Measurements from ENCODE around the gene RAC2. TPM values are rescaled to one million over a fixed set of nuclear protein-coding genes. Genes with fewer than 3 reads are reported as not detected.

The RAC2 gene
- total RNA-seq, 4 donors from 2014 or later: 17.3 to 27.1 (median 19.6) TPM

GRCh38 chr22:37267135-37267587 lies 23.1 kb upstream of the RAC2 start:
- WGBS, 2 donors: 16% methylated on average over 7 to 10 of the region's 22 CpGs
- no peaks in the 10 kb centered on the region for H3K36me3 ChIP-seq
- H3K4me1 ChIP-seq: peaks cover 7 to 11% (median 8%) of the 10 kb centered on the region in 3 donors
- peaks cover 0 to 14% (median 10%) of the 10 kb centered on the region in 3 donors for H3K9me3 ChIP-seq
- peak; percentile 35 to 70 (median 56) for TF ChIP-seq CTCF (IDR thresholded peaks at IDR 0.05)
- no peak for TF ChIP-seq POLR2A (IDR thresholded peaks at IDR 0.05)
- peaks cover 0 to 80% (median 0%) of the 10 kb centered on the region in 4 donors for H3K27me3 ChIP-seq
- intact Hi-C loops (cut with DNase I): no loop called here
- H3K4me3 ChIP-seq: peak overlapping the region in 3 of 4 donors; percentile 29 to 60 (median 33)
- DNase-seq: no peak
- H3K27ac ChIP-seq: peak overlapping the region in 3 of 4 donors; percentile 4 to 50 (median 49)

DNA sequence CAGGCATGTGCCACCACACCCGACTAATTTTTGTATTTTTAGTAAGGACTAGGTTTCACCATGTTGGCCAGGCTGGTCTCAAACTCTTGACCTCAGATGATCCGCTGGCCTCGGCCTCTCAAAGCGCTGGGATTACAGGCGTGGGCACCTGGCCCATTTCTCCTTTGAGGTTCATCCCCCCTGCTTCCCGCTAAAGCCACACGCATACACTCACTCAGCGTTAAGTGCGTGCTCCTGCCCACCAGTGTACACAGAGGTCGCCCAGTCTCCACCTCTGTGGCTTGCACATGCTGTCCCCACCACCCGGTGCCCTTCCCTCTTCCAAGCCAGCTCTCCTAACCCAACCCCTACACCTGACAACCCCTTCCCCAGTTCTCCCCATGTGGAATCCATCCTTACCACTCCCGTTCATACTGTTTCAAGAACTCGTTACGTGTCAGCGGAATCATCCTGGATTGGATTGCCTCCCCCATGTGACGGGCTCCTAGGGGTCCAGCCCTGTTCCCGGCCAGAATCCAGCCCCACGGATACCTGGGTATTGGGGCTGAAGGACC lies 22.6 kb upstream of the RAC2 start:
- DNase-seq: no peak
- Histone ChIP-seq H3K27ac (no peak overlapping the region), H3K4me3 (peak overlapping the region in 2 of 4 donors; percentile 29 to 60), H3K36me3 (no peaks in the 10 kb centered on the region), H3K27me3 (peaks cover 0 to 81% (median 0%) of the 10 kb centered on the region in 4 donors), H3K4me1 (peaks cover 7 to 11% (median 8%) of the 10 kb centered on the region in 3 donors), H3K9me3 (peaks cover 0 to 14% (median 10%) of the 10 kb centered on the region in 3 donors)
- TF ChIP-seq POLR2A (IDR thresholded peaks at IDR 0.05): no peak
- no peak for TF ChIP-seq CTCF (IDR thresholded peaks at IDR 0.05)
- intact Hi-C loops (cut with DNase I): no loop called here
- WGBS, 2 donors: 45 to 53% methylated on average over 12 to 17 of the region's 18 CpGs

GRCh38 chr22:37263966-37264887 lies 20.2 kb upstream of the RAC2 start:
- intact Hi-C loops (cut with DNase I): no loop called here
- no peak for TF ChIP-seq POLR2A (IDR thresholded peaks at IDR 0.05)
- TF ChIP-seq CTCF (IDR thresholded peaks at IDR 0.05): no peak
- Histone ChIP-seq H3K4me3 (no peak overlapping the region), H3K4me1 (peaks cover 7 to 28% (median 8%) of the 10 kb centered on the region in 3 donors), H3K27me3 (peaks cover 0 to 81% (median 0%) of the 10 kb centered on the region in 4 donors), H3K36me3 (no peaks in the 10 kb centered on the region), H3K9me3 (peaks cover 0 to 14% (median 10%) of the 10 kb centered on the region in 3 donors), H3K27ac (no peak overlapping the region)
- DNase-seq: no peak
- 68 to 82% methylated on average over 7 to 9 of the region's 10 CpGs for WGBS, 2 donors

DNA sequence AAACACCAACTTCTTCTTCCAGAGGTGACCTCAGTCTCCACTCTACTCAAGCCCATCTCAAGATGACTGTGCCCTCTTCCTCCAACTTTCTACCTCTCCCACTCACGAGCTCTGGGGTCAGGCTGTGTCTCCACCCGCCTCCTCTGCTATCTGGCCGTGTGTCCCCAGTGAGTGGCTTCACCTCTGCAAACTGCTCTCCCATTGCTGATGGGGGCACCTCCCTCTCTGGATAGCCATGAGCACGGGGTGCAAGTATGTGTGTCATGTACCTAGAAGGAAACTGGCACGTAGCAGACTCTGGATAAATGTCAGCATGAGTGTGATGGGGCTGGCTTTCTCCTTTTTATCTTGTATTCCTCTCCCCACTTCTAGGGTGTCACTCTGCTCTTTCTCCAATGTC lies 18.3 kb upstream of the RAC2 start:
- no peak overlapping the region for H3K27ac ChIP-seq
- H3K36me3 ChIP-seq: no peaks in the 10 kb centered on the region
- peaks cover 0 to 14% (median 10%) of the 10 kb centered on the region in 3 donors for H3K9me3 ChIP-seq
- DNase-seq: no peak
- peaks cover 5 to 24% (median 7%) of the 10 kb centered on the region in 3 donors for H3K4me1 ChIP-seq
- intact Hi-C loops (cut with DNase I): no loop called here
- no peak for TF ChIP-seq POLR2A (IDR thresholded peaks at IDR 0.05)
- TF ChIP-seq CTCF (IDR thresholded peaks at IDR 0.05): no peak
- H3K4me3 ChIP-seq: no peak overlapping the region
- peaks cover 0 to 86% (median 0%) of the 10 kb centered on the region in 4 donors for H3K27me3 ChIP-seq
- 61 to 62% methylated on average over 5 of the region's 5 CpGs for WGBS, 2 donors
